CD14-positive monocyte (primary cell): ENCODE results near the gene SYNPO. TPM values are rescaled to one million over a fixed set of nuclear protein-coding genes. Genes with fewer than 3 reads are reported as not detected.

Source experiments
- DNase-seq, 3 donors: peaks; one replicate each; pipeline ENCODE4 v3.0.0-alpha.2; 2011 to 2022
- H2AFZ ChIP-seq: 2 replicates; pipeline ENCODE4 v1.6.0; 2012; ENCODE audit warnings: mild to moderate bottlenecking, low read depth, low read length, inconsistent platforms; ENCODE audit not compliant: insufficient read depth, poor library complexity, severe bottlenecking
- H3K27ac ChIP-seq, 2 donors: 1 replicate in 1 of 2; 2 replicates in 1 of 2; pipeline ENCODE4 v1.5.1; 2012 to 2013; ENCODE audit warnings: low read length in 2 of 2, control low read depth in 1 of 2, inconsistent platforms in 1 of 2, low read depth in 1 of 2, mild to moderate bottlenecking in 1 of 2
- H3K27me3 ChIP-seq, 2 donors: one replicate each; pipeline versions ENCODE4 v1.6.0 to v1.6.1; 2011 to 2013; ENCODE audit warnings: low read length in 2 of 2; ENCODE audit not compliant: control insufficient read depth in 2 of 2, insufficient read depth in 2 of 2
- H3K36me3 ChIP-seq, 2 donors: replicated peaks in 1 of 2; 1 replicate in 1 of 2; 2 replicates in 1 of 2; pipeline versions ENCODE4 v1.5.1 to v1.6.1; 2012 to 2013; ENCODE audit warnings: low read length in 2 of 2, control low read depth in 1 of 2, inconsistent platforms in 1 of 2, mild to moderate bottlenecking in 1 of 2; ENCODE audit not compliant: insufficient read depth in 2 of 2, control insufficient read depth in 1 of 2
- H3K4me1 ChIP-seq, 2 donors: 1 replicate in 1 of 2; 2 replicates in 1 of 2; pipeline versions ENCODE4 v1.5.1 to v1.6.1; 2012 to 2013; ENCODE audit warnings: low read length in 2 of 2, control low read depth in 1 of 2, inconsistent platforms in 1 of 2, mild to moderate bottlenecking in 1 of 2, moderate library complexity in 1 of 2; ENCODE audit not compliant: insufficient read depth in 2 of 2, control insufficient read depth in 1 of 2
- H3K4me2 ChIP-seq: replicated peaks from 2 replicates; pipeline ENCODE3; 2012; ENCODE audit warnings: low read length, moderate library complexity, mild to moderate bottlenecking; ENCODE audit not compliant: poor library complexity, severe bottlenecking; ENCODE audit errors: extremely low read depth
- H3K4me3 ChIP-seq, 3 experiments: fragments of 200-600 bp in 1 of 3; sonication (generic) in 1 of 3; replicated peaks in 1 of 3; 1 replicate in 2 of 3; 2 replicates in 1 of 3; pipeline ENCODE4 v1.5.1; 2011 to 2013; ENCODE audit warnings: low read length in 3 of 3, mild to moderate bottlenecking in 3 of 3, control low read depth in 2 of 3, low read depth in 2 of 3, inconsistent platforms in 1 of 3, moderate library complexity in 1 of 3
- H3K79me2 ChIP-seq: 2 replicates; pipeline ENCODE4 v1.6.0; 2012; ENCODE audit warnings: mild to moderate bottlenecking, control low read depth, inconsistent platforms, low read length, moderate library complexity; ENCODE audit not compliant: insufficient read depth
- H3K9ac ChIP-seq: 2 replicates; pipeline ENCODE4 v1.6.0; 2017; ENCODE audit warnings: low read length, mild to moderate bottlenecking; ENCODE audit not compliant: insufficient read depth, poor library complexity, severe bottlenecking
- H3K9me3 ChIP-seq, 2 donors: replicated peaks in 1 of 2; 1 replicate in 1 of 2; 2 replicates in 1 of 2; pipeline versions ENCODE4 v1.5.1 to v1.6.1; 2012 to 2013; ENCODE audit warnings: low read length in 2 of 2, control low read depth in 1 of 2; ENCODE audit not compliant: control insufficient read depth in 1 of 2, insufficient read depth in 1 of 2
- H4K20me1 ChIP-seq: 2 replicates; pipeline ENCODE4 v1.6.0; 2012; ENCODE audit warnings: mild to moderate bottlenecking, low read length, control low read depth, moderate library complexity; ENCODE audit not compliant: insufficient read depth
- H3K27ac Mint-ChIP-seq, 7 donors: one replicate each; pipeline ENCODE4 v1.8.0; 2020; ENCODE audit warnings: mild to moderate bottlenecking in 7 of 7, mixed read lengths in 7 of 7, moderate library complexity in 6 of 7, inconsistent platforms in 2 of 7
- H3K27me3 Mint-ChIP-seq, 3 donors: one replicate each; pipeline ENCODE4 v1.8.0; 2021 to 2022; ENCODE audit warnings: low read depth in 3 of 3, mild to moderate bottlenecking in 3 of 3, mixed read lengths in 3 of 3, moderate library complexity in 3 of 3, inconsistent platforms in 1 of 3
- H3K36me3 Mint-ChIP-seq, 2 donors: one replicate each; pipeline ENCODE4 v1.8.0; 2020; ENCODE audit warnings: mixed read lengths in 2 of 2, inconsistent platforms in 1 of 2, mild to moderate bottlenecking in 1 of 2
- H3K4me1 Mint-ChIP-seq: one replicate; pipeline ENCODE4 v1.8.0; 2020; ENCODE audit warnings: mild to moderate bottlenecking, mixed read lengths
- H3K4me3 Mint-ChIP-seq, 2 donors: one replicate each; pipeline ENCODE4 v1.8.0; 2020; ENCODE audit warnings: mild to moderate bottlenecking in 2 of 2, mixed read lengths in 2 of 2, moderate library complexity in 1 of 2
- H3K9me3 Mint-ChIP-seq, 7 donors: one replicate each; pipeline ENCODE4 v1.8.0; 2020 to 2022; ENCODE audit warnings: mixed read lengths in 7 of 7, mild to moderate bottlenecking in 6 of 7, moderate library complexity in 6 of 7, inconsistent platforms in 2 of 7
- WGBS: methylation state at CpG from one replicate; pipeline ENCODE4 v1.1.5; 2013; ENCODE audit warnings: missing lambda C conversion rate; ENCODE audit not compliant: insufficient coverage; 5-methylcytosine and 5-hydroxymethylcytosine counted together
- intact Hi-C, 2 donors: fragments of 100-400 bp; cut with micrococcal nuclease; formaldehyde crosslinking; loops; one replicate each; pipeline versions ENCODE4 v1.15.0 to v1.15.1; 2023
- polyA plus RNA-seq, 3 donors: library from polyadenylated mRNA; depleted of rRNA in 1 of 3; unstranded in 2 of 3; stranded (reverse) in 1 of 3; fragments of 300-500 nt in 2 of 3; fragments of >200 nt in 1 of 3; fragmentation: Illumina TruSeq in 2 of 3; gene quantifications; 1 replicate in 2 of 3; 2 replicates in 1 of 3; pipeline ENCODE4 v1.2.3, GENCODE V29; 2012 to 2021
- TF ChIP-seq, protein P1 (sequence below): fragments of 200-600 bp; IDR thresholded peaks from one replicate; pipeline ENCODE4 v1.8.0; 2022; ENCODE audit warnings: antibody characterized with exemption, mild to moderate bottlenecking

Gene SYNPO
- polyA plus RNA-seq, 3 donors = not detected

DNA sequence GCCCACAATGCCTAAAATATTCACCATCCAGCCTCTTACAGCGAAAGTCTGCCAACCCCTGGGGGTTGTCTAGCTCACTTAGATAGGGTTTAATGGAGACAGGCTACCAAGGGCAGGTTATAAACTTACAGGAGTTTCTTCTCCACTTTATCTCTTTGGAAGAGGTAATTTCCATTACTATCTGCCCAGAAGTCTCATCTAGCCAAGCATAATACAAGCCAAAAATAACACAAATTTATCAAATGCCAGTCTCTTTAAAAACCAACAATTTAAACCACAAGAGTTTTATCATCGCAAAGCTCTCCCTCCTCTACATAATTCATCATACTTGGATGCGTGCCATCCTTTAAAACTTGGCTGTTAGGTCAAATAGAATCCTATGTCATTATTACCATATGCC is 54.2 kb downstream of the SYNPO start:
- no peaks in the 10 kb centered on the region for H3K9me3 Mint-ChIP-seq

DNA sequence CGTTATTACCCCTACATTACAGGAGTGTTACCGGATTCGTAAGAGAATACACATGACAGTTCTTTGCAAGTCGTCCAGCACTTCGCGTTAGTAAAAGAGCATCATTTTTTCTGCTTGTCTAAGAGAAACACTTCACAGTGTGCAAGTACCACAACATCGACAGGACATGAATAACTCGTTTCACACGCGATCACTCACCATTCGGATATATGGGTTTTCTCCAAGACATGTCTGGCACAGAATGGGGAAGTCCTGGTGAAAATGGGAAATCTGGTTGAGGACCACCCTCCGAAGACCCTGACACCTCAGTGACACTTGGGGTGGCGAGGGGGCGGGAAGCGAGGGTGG is 59.8 kb downstream of the SYNPO start:
- Histone ChIP-seq H2AFZ (peak overlapping the region; percentile 89), H4K20me1 (no peaks in the 10 kb centered on the region), H3K36me3 (peaks cover 36 to 42% of the 10 kb centered on the region in 2 donors), H3K9me3 (no peaks in the 10 kb centered on the region), H3K27ac (peak overlapping the region; percentile 80 to 98), H3K79me2 (peaks cover 34% of the 10 kb centered on the region), H3K9ac (peak overlapping the region; percentile 98), H3K4me2 (peak overlapping the region; percentile 86), H3K4me1 (peaks cover 15 to 18% of the 10 kb centered on the region in 2 donors), H3K4me3 (peak overlapping the region; percentile 66 to 95 (median 88)), H3K27me3 (no peaks in the 10 kb centered on the region)
- Mint-ChIP-seq H3K27me3 (no peaks in the 10 kb centered on the region), H3K4me1 (peaks cover 13% of the 10 kb centered on the region), H3K27ac (no peak overlapping the region), H3K36me3 (peaks cover 36 to 40% of the 10 kb centered on the region in 2 donors), H3K4me3 (no peak overlapping the region), H3K9me3 (no peaks in the 10 kb centered on the region)
- peak in 2 of 3 donors; percentile 56 to 77 for DNase-seq
- WGBS = 0% methylated on average over 10 of the region's 15 CpGs
- intact Hi-C loops = loop anchor here in 1 of 2 donors (5.0 to 10.0 kb wide), 2 partner anchors 55 to 82 kb away; partner anchors contain the start of gene DCTN4
- TF ChIP-seq, protein P1, sequence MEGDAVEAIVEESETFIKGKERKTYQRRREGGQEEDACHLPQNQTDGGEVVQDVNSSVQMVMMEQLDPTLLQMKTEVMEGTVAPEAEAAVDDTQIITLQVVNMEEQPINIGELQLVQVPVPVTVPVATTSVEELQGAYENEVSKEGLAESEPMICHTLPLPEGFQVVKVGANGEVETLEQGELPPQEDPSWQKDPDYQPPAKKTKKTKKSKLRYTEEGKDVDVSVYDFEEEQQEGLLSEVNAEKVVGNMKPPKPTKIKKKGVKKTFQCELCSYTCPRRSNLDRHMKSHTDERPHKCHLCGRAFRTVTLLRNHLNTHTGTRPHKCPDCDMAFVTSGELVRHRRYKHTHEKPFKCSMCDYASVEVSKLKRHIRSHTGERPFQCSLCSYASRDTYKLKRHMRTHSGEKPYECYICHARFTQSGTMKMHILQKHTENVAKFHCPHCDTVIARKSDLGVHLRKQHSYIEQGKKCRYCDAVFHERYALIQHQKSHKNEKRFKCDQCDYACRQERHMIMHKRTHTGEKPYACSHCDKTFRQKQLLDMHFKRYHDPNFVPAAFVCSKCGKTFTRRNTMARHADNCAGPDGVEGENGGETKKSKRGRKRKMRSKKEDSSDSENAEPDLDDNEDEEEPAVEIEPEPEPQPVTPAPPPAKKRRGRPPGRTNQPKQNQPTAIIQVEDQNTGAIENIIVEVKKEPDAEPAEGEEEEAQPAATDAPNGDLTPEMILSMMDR = no peak

More for the DNA sequence above, 54.2 kb downstream of the SYNPO start:
- no peaks in the 10 kb centered on the region for H4K20me1 ChIP-seq
- 70% methylated on average over 2 of the region's 3 CpGs for WGBS
- Mint-ChIP-seq H3K4me3 (no peak overlapping the region), H3K4me1 (peaks cover 4% of the 10 kb centered on the region), H3K27me3 (peaks cover 0 to 2% (median 0%) of the 10 kb centered on the region in 3 donors), H3K36me3 (peaks cover 88 to 90% of the 10 kb centered on the region in 2 donors), H3K27ac (no peak overlapping the region)
- no peaks in the 10 kb centered on the region for H3K27me3 ChIP-seq
- H3K9me3 ChIP-seq = no peaks in the 10 kb centered on the region
- no peak overlapping the region for H3K9ac ChIP-seq
- peaks cover 5% of the 10 kb centered on the region in 2 donors for H3K4me1 ChIP-seq
- no peak overlapping the region for H3K4me3 ChIP-seq
- peaks cover 86 to 95% of the 10 kb centered on the region in 2 donors for H3K36me3 ChIP-seq
- no peak overlapping the region for H3K4me2 ChIP-seq
- peaks cover 21% of the 10 kb centered on the region for H3K79me2 ChIP-seq
- no peak overlapping the region for H3K27ac ChIP-seq
- intact Hi-C loops = no loop called here
- DNase-seq = no peak
- H2AFZ ChIP-seq = no peak overlapping the region
- TF ChIP-seq, protein P1 = no peak
